Esophagus squamous epithelium (tissue), 4 donors: ENCODE data around the gene UNC5B.

Source experiments
- CTCF ChIP-seq, 6 experiments: fragments of 450-650 bp in 4 of 6; fragments of 200-600 bp in 2 of 6; sonication (generic) in 2 of 6; IDR thresholded peaks; one replicate each; pipeline ENCODE4 v1.5.1; 2016 to 2019; ENCODE audit warnings: antibody characterized with exemption in 6 of 6, mild to moderate bottlenecking in 4 of 6, moderate library complexity in 4 of 6
- POLR2A ChIP-seq, 4 donors: fragments of 450-650 bp; IDR thresholded peaks; one replicate each; pipeline ENCODE4 v1.6.1; 2017; ENCODE audit warnings: antibody characterized with exemption in 4 of 4, mild to moderate bottlenecking in 4 of 4, moderate library complexity in 3 of 4

DNA sequence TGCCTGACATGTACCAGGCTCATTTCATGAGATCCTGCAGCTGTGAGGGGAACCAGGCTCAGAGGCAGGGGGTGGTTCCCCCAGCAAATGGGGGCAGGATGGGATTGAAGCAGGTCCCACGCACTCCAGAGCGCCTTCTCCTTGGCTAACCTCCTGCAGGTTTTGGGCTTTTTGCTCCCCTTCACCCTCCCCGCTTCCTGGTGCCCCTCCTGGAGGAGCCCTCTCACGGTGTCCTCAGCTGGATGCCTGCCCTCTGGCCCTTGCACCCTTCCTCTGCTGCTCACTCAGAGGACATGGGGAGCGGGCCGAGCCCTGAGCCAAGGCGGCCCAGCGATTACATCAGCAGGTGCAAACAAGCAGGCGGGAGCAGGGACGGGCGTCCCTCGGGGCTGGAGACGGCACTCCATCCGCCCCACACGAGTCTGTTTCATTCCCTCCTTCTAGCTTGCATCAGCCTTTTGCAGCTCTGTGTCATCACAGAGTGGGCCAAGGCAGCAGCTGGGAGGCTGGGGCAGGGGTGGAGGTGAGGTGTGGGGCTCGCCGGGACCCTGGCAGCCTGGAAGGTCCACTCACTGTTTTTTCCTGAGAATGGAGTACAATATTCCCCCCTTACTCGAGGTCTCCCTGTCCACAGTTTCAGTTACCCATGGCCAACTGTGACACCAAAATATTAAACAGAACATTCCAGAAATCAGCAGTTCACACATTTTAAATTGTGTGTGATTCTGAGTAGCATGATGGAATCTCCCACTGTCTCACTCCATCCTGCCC lies 54.0 kb downstream of the UNC5B start:
- TF ChIP-seq CTCF (IDR thresholded peaks at IDR 0.05) = no peak
- no peak for TF ChIP-seq POLR2A (IDR thresholded peaks at IDR 0.05)
